HG03025 (cell line): ENCODE results near the gene RIIAD1.
"Not testable (repeated sequence)": the region's sequence is repeated elsewhere in the genome, so short reads cannot be mapped to it uniquely, and the experiment has no call there.

Experiments used
- ATAC-seq: cut with Tn5 transposase; IDR thresholded peaks from one replicate; pipeline ENCODE4 v1.9.1; 2021; ENCODE audit warnings: mild to moderate bottlenecking, moderate library complexity; ENCODE audit not compliant: unreplicated experiment, low FRiP score

Gene RIIAD1

GRCh38 chr1:151729966-151730291 lies 8.6 kb downstream of the RIIAD1 start:
- no peak for ATAC-seq

- no peak for ATAC-seq
Observed at GRCh38 chr1:151733126-151733525, 11.8 kb downstream of the RIIAD1 start.

GRCh38 chr1:151733995-151734394 lies 12.7 kb downstream of the RIIAD1 start:
- ATAC-seq, result not testable (repeated sequence)

GRCh38 chr1:151737026-151737425 lies 15.7 kb downstream of the RIIAD1 start:
- ATAC-seq, result no peak

GRCh38 chr1:151737479-151737878 lies 16.2 kb downstream of the RIIAD1 start:
- ATAC-seq, result no peak

- no peak for ATAC-seq
Observed at GRCh38 chr1:151739590-151740355, 18.5 kb downstream of the RIIAD1 start.

- no peak for ATAC-seq
Observed at GRCh38 chr1:151741516-151741915, 20.2 kb downstream of the RIIAD1 start.

- no peak for ATAC-seq
Observed at GRCh38 chr1:151756291-151756690, 35.0 kb downstream of the RIIAD1 start.

GRCh38 chr1:151759241-151759640 lies 37.9 kb downstream of the RIIAD1 start:
- ATAC-seq, result no peak

- ATAC-seq, result no peak
Observed at GRCh38 chr1:151760597-151761385, 39.5 kb downstream of the RIIAD1 start.

- ATAC-seq, result no peak
Observed at GRCh38 chr1:151762941-151763921, 41.9 kb downstream of the RIIAD1 start, which contains the start of gene MRPL9. MRPL9 (minus strand) TSS chr1:151763496; CDS start chr1:151763479, 17 bp downstream.

GRCh38 chr1:151763990-151764389 lies 42.7 kb downstream of the RIIAD1 start:
- no peak for ATAC-seq

- not testable (repeated sequence) for ATAC-seq
Observed at GRCh38 chr1:151768351-151769066, 47.2 kb downstream of the RIIAD1 start.

- not testable (repeated sequence) for ATAC-seq
Observed at GRCh38 chr1:151769270-151769669, 47.9 kb downstream of the RIIAD1 start.

GRCh38 chr1:151773702-151774101 lies 52.4 kb downstream of the RIIAD1 start:
- no peak for ATAC-seq

- no peak for ATAC-seq
Observed at GRCh38 chr1:151774256-151774922, 53.1 kb downstream of the RIIAD1 start.

- ATAC-seq, result no peak
Observed at GRCh38 chr1:151775894-151776664, 54.8 kb downstream of the RIIAD1 start.

GRCh38 chr1:151776665-151777062 lies 55.3 kb downstream of the RIIAD1 start:
- ATAC-seq, result no peak

GRCh38 chr1:151777317-151777716 lies 56.0 kb downstream of the RIIAD1 start:
- ATAC-seq, result no peak
